H1 (cell line): ENCODE data around the gene B9D1.

ENCODE experiments used
- ATF3 ChIP-seq: IDR thresholded peaks from 2 replicates; pipeline ENCODE4 v1.6.1; 2011; ENCODE audit warnings: low read depth, mild to moderate bottlenecking, low read length; ENCODE audit not compliant: insufficient read depth
- CTCF ChIP-seq, 3 experiments: IDR thresholded peaks; 1 replicate in 2 of 3; 2 replicates in 1 of 3; pipeline versions ENCODE4 v1.5.1 to v1.6.1; 2011; ENCODE audit warnings: low read length in 3 of 3, mild to moderate bottlenecking in 3 of 3, inconsistent platforms in 2 of 3, low read depth in 1 of 3, moderate library complexity in 1 of 3; ENCODE audit not compliant: insufficient read depth in 1 of 3; ENCODE audit errors: control extremely low read depth in 1 of 3
- EZH2 ChIP-seq: fragments of 200-600 bp; sonication (generic); IDR thresholded peaks from 2 replicates; pipeline ENCODE4 v1.7.1; 2012; ENCODE audit warnings: low read depth, mild to moderate bottlenecking, moderate library complexity, low read length, inconsistent platforms; ENCODE audit not compliant: severe bottlenecking
- JUND ChIP-seq: IDR thresholded peaks from 2 replicates; pipeline ENCODE4 v1.6.1; 2011; ENCODE audit warnings: mild to moderate bottlenecking, improper control_type of control experiment, low read length
- MAX ChIP-seq: IDR thresholded peaks from 2 replicates; pipeline ENCODE4 v1.6.1; 2012; ENCODE audit warnings: inconsistent platforms
- POLR2A ChIP-seq, 2 experiments: IDR thresholded peaks; 1 replicate in 1 of 2; 2 replicates in 1 of 2; pipeline ENCODE4 v1.6.1; 2011; ENCODE audit warnings: low read depth in 2 of 2, low read length in 2 of 2, mild to moderate bottlenecking in 2 of 2; ENCODE audit errors: control extremely low read depth in 1 of 2
- POLR2AphosphoS5 ChIP-seq: IDR thresholded peaks from 2 replicates; pipeline ENCODE4 v1.6.1; 2011; ENCODE audit warnings: low read depth, low read length
- RAD21 ChIP-seq, 2 experiments: IDR thresholded peaks in 1 of 2; conservative IDR thresholded peaks in 1 of 2; 2 replicates each; pipeline ENCODE4 v1.6.1; 2011; ENCODE audit warnings: low read depth in 2 of 2, low read length in 2 of 2, improper control_type of control experiment in 1 of 2, inconsistent platforms in 1 of 2, mild to moderate bottlenecking in 1 of 2, moderate library complexity in 1 of 2
- SRF ChIP-seq: IDR thresholded peaks from 2 replicates; pipeline ENCODE4 v1.6.1; 2011; ENCODE audit warnings: mild to moderate bottlenecking, low read depth, low read length, moderate library complexity

GRCh38 chr17:19411631-19412030 lies 49.1 kb upstream of the B9D1 start:
- TF ChIP-seq CTCF (IDR thresholded peaks at IDR 0.05; ENCODE audit: control extremely low read depth in 1 of 3, insufficient read depth in 1 of 3, low read depth in 1 of 3, low read length in 3 of 3): no peak
- no peak for TF ChIP-seq EZH2
- TF ChIP-seq MAX: no peak
- no peak for TF ChIP-seq SRF
- TF ChIP-seq ATF3: no peak
- no peak for TF ChIP-seq JUND
- TF ChIP-seq POLR2AphosphoS5: no peak
- TF ChIP-seq POLR2A (IDR thresholded peaks at IDR 0.05; ENCODE audit: control extremely low read depth in 1 of 2, low read depth in 2 of 2, low read length in 2 of 2): no peak
- TF ChIP-seq RAD21 (IDR thresholded peaks at IDR 0.05 in 1 of 2, conservative IDR thresholded peaks at IDR 0.05 in 1 of 2; ENCODE audit: low read depth in 2 of 2, low read length in 2 of 2): no peak
